Central memory CD8-positive, alpha-beta T cell (primary cell): Measurements from ENCODE around the gene CELF4.

ENCODE experiments used
- ATAC-seq: fragments of 150-1000 bp; cut with Tn5 transposase; replicated peaks from 2 replicates; pipeline ENCODE4 v1.10.0; 2022; ENCODE audit warnings: mild to moderate bottlenecking, moderate FRiP score, moderate number of reproducible peaks; ENCODE audit not compliant: poor library complexity, severe bottlenecking; ENCODE audit errors: extremely low read depth
- DNase-seq, 2 donors: peaks; one replicate each; pipeline ENCODE4 v3.0.0; 2021; ENCODE audit warnings: low spot score in 2 of 2
- H3K27ac Mint-ChIP-seq: one replicate; pipeline ENCODE4 v1.8.0; 2022; ENCODE audit warnings: low read depth, mild to moderate bottlenecking, moderate library complexity, mixed read lengths
- H3K27me3 Mint-ChIP-seq: one replicate; pipeline ENCODE4 v1.8.0; 2022; ENCODE audit warnings: mixed read lengths
- H3K36me3 Mint-ChIP-seq: one replicate; pipeline ENCODE4 v1.8.0; 2022; ENCODE audit warnings: mild to moderate bottlenecking, moderate library complexity, mixed read lengths; ENCODE audit not compliant: insufficient read depth
- H3K4me1 Mint-ChIP-seq: one replicate; pipeline ENCODE4 v1.8.0; 2022; ENCODE audit warnings: mixed read lengths
- H3K4me3 Mint-ChIP-seq: one replicate; pipeline ENCODE4 v1.8.0; 2022; ENCODE audit warnings: mild to moderate bottlenecking, moderate library complexity, mixed read lengths
- H3K9me3 Mint-ChIP-seq: one replicate; pipeline ENCODE4 v1.8.0; 2022; ENCODE audit warnings: mixed read lengths

Gene CELF4

DNA sequence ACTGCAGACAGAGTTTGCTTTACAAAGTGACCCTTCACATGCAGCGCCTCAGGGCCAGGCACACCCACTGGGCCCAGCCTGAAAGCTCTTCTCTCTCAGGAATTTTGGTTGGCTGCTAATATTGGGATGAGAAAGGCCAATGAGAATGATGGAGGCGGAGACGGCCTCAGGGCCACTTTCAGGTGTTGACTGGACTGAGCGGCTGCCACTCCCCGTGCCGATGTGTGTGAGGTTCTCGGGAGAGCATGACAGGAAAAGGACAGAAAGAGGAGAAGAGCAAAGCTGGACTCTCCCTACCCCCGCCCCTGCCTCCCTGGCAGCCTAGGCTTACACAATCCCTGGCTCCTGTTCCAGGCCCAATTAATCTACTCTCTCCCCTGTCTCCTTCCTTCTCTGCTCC, 155.7 kb downstream of the CELF4 start:
- DNase-seq (no peak), ATAC-seq (no peak)
- no peak overlapping the region for H3K27ac Mint-ChIP-seq
- H3K4me1 Mint-ChIP-seq, result peaks cover 4% of the 10 kb centered on the region
- H3K27me3 Mint-ChIP-seq, result no peaks in the 10 kb centered on the region
- H3K36me3 Mint-ChIP-seq, result no peaks in the 10 kb centered on the region
- no peaks in the 10 kb centered on the region for H3K9me3 Mint-ChIP-seq
- no peak overlapping the region for H3K4me3 Mint-ChIP-seq

DNA sequence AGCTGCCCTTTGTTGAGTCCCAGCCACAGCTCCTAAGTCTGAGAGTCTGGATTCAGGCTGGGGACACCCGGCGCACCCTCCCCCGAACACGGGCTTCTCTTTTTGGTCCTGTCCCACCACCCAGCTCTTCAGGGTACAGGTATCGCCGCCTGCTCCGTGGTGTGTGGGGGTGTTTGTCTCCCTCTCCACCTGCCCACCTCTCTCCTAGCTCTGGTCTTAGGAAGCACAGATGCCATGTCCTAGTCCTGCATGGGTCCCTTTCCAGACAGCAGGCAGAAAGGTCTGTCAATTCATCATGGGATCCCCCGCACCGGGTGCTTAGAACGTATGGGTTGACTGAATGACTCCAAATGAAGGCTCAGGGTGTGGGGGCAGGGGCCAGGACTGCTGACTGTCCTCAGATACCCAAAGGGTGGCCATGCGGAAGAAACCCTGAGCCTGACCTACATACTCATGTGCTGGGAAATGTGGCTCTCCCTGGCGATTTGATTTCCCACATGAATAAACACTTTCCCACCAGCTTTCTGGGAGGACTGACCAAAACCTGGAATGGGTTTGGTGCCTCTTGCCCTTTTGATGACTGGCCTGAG, 156.8 kb downstream of the CELF4 start:
- Mint-ChIP-seq H3K27me3 (no peaks in the 10 kb centered on the region), H3K9me3 (no peaks in the 10 kb centered on the region), H3K4me3 (no peak overlapping the region), H3K4me1 (peaks cover 4% of the 10 kb centered on the region), H3K27ac (no peak overlapping the region), H3K36me3 (no peaks in the 10 kb centered on the region)
- ATAC-seq, result no peak
- DNase-seq, result no peak

DNA sequence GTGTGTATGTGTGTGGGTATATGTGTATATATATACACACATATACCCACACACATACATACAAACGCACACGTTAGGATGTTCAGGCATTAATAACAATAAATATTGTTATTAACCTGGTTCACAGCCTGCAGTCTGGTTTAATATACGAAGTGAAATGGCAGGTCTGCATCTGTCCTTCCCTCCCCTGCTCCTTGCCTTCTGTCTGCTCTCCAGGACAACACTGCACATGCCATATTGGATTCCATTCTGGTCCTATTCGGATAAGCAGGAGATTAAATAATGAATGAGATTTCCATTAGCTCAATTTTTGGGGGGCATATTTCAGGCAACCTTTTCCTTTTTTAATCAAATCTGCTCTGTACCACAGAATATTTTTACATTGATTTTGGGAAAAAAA, 158.0 kb downstream of the CELF4 start:
- H3K27ac Mint-ChIP-seq, result no peak overlapping the region
- H3K36me3 Mint-ChIP-seq, result no peaks in the 10 kb centered on the region
- peaks cover 4% of the 10 kb centered on the region for H3K4me1 Mint-ChIP-seq
- no peaks in the 10 kb centered on the region for H3K9me3 Mint-ChIP-seq
- no peak overlapping the region for H3K4me3 Mint-ChIP-seq
- H3K27me3 Mint-ChIP-seq, result no peaks in the 10 kb centered on the region
- ATAC-seq (no peak), DNase-seq (no peak)

DNA sequence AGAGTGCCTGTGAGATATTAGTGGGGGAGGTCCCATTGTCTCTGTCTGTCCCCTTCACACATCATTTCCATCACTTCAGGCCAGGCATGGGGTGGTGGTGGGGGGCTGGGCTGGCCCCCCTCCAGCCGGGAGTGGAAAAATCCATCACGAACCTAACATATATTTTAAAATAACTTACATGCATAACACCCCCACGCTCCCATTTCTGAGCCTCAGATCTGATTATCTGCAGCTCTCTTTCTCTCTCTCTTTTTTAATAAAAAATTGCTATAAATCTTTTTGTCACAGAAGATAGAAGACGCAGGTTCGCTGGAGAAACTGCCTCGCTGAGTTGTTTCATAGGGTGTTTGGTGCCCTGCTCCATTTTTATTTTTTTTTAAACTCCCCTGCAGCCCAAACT, 159.8 kb downstream of the CELF4 start:
- H3K36me3 Mint-ChIP-seq, result no peaks in the 10 kb centered on the region
- H3K27me3 Mint-ChIP-seq, result no peaks in the 10 kb centered on the region
- DNase-seq (no peak), ATAC-seq (no peak)
- H3K9me3 Mint-ChIP-seq, result no peaks in the 10 kb centered on the region
- no peak overlapping the region for H3K27ac Mint-ChIP-seq
- peaks cover 4% of the 10 kb centered on the region for H3K4me1 Mint-ChIP-seq
- H3K4me3 Mint-ChIP-seq, result no peak overlapping the region

DNA sequence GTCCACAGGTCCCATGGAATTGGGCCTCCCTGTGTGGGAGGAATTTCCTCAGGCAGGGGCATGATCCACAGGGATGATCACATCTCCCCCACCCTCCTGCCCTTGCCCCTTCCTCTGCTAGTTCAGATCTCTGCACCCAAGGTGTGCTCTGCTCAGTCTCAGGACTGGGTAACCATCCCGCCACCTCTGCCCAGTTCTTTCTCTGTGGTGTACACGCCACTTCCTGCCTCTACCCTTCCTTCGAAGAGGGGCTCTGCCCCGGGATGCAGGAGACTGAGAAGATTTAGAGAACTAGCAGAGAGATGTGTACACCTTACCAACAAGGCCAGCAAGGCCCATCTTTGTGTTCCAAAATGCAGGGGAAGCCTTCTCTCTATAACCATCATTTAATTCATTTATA, 160.4 kb downstream of the CELF4 start:
- H3K9me3 Mint-ChIP-seq, result no peaks in the 10 kb centered on the region
- H3K27me3 Mint-ChIP-seq, result no peaks in the 10 kb centered on the region
- no peaks in the 10 kb centered on the region for H3K36me3 Mint-ChIP-seq
- ATAC-seq (no peak), DNase-seq (no peak)
- no peak overlapping the region for H3K27ac Mint-ChIP-seq
- peaks cover 4% of the 10 kb centered on the region for H3K4me1 Mint-ChIP-seq
- H3K4me3 Mint-ChIP-seq, result no peak overlapping the region

DNA sequence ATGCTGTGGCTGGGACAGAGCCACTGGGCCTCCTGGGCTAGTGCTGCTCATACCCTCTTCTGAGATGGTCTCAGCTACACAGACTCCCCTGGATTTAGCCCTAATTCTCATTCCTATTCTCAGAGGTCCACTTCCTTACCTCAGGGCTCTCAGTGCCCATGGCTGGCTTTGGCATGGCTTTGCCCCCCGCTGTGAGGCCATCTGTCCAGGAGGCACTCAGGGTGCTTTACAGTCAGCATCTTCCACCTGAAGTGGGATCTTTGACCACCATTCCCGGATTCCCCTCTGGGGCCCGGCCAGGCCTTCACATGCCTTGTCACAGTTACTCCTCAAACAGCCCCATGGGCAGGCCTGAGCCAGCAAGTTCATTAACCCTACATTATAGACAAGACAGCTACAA, 161.8 kb downstream of the CELF4 start:
- H3K36me3 Mint-ChIP-seq, result no peaks in the 10 kb centered on the region

DNA sequence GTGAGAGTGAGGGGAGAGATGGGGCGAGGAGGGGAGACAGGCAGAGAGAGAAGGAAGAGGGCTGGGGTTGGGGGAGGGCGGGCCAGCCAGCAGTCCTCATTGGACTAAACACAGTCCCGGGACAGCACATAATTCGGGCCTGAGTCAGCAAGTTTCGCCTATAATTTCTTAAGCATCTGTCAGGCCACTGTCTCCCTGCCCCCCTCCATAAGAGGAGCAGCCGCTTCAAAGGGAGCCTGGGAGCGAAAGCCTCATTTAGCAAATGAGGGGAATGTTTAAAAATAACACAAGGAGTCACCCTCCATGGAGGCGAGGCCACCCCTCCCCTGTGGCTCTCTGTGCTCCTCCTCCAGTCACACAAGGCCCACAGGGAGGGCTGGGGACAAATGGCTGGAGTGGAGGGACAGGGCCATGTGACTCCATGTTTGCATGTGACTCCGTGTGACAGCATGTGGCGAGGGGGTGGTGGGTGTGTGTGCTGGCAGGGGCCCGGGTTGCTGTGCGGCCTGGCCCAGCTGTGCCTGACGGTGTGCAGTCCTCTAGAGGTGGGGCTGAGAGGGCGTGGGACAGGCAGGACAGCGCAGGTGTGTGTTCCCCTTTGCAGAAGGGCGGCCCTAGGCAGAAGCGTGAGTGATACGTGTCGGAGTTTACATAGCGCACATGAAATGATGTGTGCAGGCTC, 162.4 kb downstream of the CELF4 start:
- ATAC-seq (no peak), DNase-seq (no peak)

More for the DNA sequence above, 161.8 kb downstream of the CELF4 start:
- Mint-ChIP-seq H3K4me3 (no peak overlapping the region), H3K27ac (no peak overlapping the region), H3K27me3 (no peaks in the 10 kb centered on the region), H3K4me1 (peaks cover 4% of the 10 kb centered on the region), H3K9me3 (no peaks in the 10 kb centered on the region)
- ATAC-seq (no peak), DNase-seq (no peak)

GRCh38 chr18:37402735-37403099, 162.9 kb downstream of the CELF4 start:
- Mint-ChIP-seq H3K4me3 (no peak overlapping the region), H3K36me3 (no peaks in the 10 kb centered on the region), H3K27me3 (no peaks in the 10 kb centered on the region)

More for the DNA sequence above, 162.4 kb downstream of the CELF4 start:
- no peaks in the 10 kb centered on the region for H3K9me3 Mint-ChIP-seq
- H3K4me1 Mint-ChIP-seq, result peaks cover 4% of the 10 kb centered on the region
- H3K36me3 Mint-ChIP-seq, result no peaks in the 10 kb centered on the region
- no peaks in the 10 kb centered on the region for H3K27me3 Mint-ChIP-seq
- no peak overlapping the region for H3K27ac Mint-ChIP-seq
- no peak overlapping the region for H3K4me3 Mint-ChIP-seq

GRCh38 chr18:37400802-37401201, 164.8 kb downstream of the CELF4 start:
- Mint-ChIP-seq H3K27me3 (peaks cover 9% of the 10 kb centered on the region), H3K27ac (no peak overlapping the region), H3K9me3 (no peaks in the 10 kb centered on the region), H3K36me3 (no peaks in the 10 kb centered on the region), H3K4me3 (no peak overlapping the region), H3K4me1 (peaks cover 4% of the 10 kb centered on the region)
- ATAC-seq, result no peak
- no peak for DNase-seq

More at GRCh38 chr18:37402735-37403099, 162.9 kb downstream of the CELF4 start:
- ATAC-seq (no peak), DNase-seq (no peak)
- H3K4me1 Mint-ChIP-seq, result peaks cover 4% of the 10 kb centered on the region
- no peaks in the 10 kb centered on the region for H3K9me3 Mint-ChIP-seq
- no peak overlapping the region for H3K27ac Mint-ChIP-seq

DNA sequence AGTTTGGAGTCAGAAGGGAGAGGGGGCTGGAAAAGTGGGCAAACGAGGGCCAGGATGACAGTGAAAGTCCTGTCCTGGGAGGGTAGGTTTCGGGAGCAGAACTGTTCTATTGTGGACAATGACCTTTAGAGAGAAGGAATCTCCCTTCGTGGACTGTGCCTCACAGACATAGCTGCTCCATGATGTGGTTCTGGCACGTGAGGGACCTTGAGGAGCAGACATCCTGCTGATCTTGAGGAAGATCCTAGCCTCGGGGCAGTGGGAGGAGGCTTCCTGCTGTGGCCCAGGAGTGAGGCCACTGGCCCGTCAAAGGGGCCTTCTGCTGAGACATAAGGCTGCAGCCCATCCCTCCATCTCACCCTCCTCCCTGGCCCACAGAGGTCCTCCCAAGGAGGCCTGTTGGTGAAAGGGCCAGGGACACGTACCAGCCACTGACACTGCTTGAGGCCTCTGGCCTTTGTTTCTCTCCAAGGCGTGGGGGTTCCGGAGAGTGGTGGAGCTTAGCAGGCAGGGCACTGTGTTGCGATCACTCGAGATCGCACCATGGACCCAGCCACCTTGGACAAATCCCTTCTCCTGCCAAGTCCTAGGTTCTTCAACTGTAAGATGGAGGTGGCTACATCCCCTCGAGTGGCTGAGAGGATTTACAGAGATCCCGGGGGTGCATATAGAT, 167.2 kb downstream of the CELF4 start:
- no peaks in the 10 kb centered on the region for H3K36me3 Mint-ChIP-seq
- peaks cover 26% of the 10 kb centered on the region for H3K27me3 Mint-ChIP-seq
- DNase-seq (no peak), ATAC-seq (no peak)
- H3K27ac Mint-ChIP-seq, result no peak overlapping the region
- no peaks in the 10 kb centered on the region for H3K9me3 Mint-ChIP-seq
- no peak overlapping the region for H3K4me3 Mint-ChIP-seq
- peaks cover 7% of the 10 kb centered on the region for H3K4me1 Mint-ChIP-seq

- H3K27ac Mint-ChIP-seq, result no peak overlapping the region
- DNase-seq, result no peak
- no peaks in the 10 kb centered on the region for H3K36me3 Mint-ChIP-seq
- H3K27me3 Mint-ChIP-seq, result peaks cover 31% of the 10 kb centered on the region
- no peak for ATAC-seq
- H3K4me3 Mint-ChIP-seq, result no peak overlapping the region
- no peaks in the 10 kb centered on the region for H3K9me3 Mint-ChIP-seq
- peaks cover 7% of the 10 kb centered on the region for H3K4me1 Mint-ChIP-seq
Measured at GRCh38 chr18:37397814-37398213, 167.8 kb downstream of the CELF4 start.

GRCh38 chr18:37396971-37397720, 168.5 kb downstream of the CELF4 start:
- H3K9me3 Mint-ChIP-seq, result no peaks in the 10 kb centered on the region
- peaks cover 38% of the 10 kb centered on the region for H3K27me3 Mint-ChIP-seq
- DNase-seq (no peak), ATAC-seq (no peak)
- no peak overlapping the region for H3K27ac Mint-ChIP-seq
- peaks cover 7% of the 10 kb centered on the region for H3K4me1 Mint-ChIP-seq
- H3K4me3 Mint-ChIP-seq, result no peak overlapping the region
- no peaks in the 10 kb centered on the region for H3K36me3 Mint-ChIP-seq
